EH (cell line): Measurements from ENCODE around the gene RSPH6A.

Experiments used
- DNase-seq: peaks from one replicate; pipeline ENCODE4 v3.0.0-alpha.2; 2015; ENCODE audit warnings: low read depth

The RSPH6A gene

GRCh38 chr19:45825263-45825605, 10.1 kb upstream of the RSPH6A start:
- no peak for DNase-seq

- DNase-seq, result no peak
Measured at GRCh38 chr19:45824531-45825262, 9.6 kb upstream of the RSPH6A start.

- DNase-seq, result no peak
Measured at GRCh38 chr19:45824041-45824471, 8.9 kb upstream of the RSPH6A start.

- no peak for DNase-seq
Measured at GRCh38 chr19:45823182-45823581, 8.1 kb upstream of the RSPH6A start.

- DNase-seq, result no peak
Measured at GRCh38 chr19:45822716-45823115, 7.6 kb upstream of the RSPH6A start.

GRCh38 chr19:45821570-45821969, 6.5 kb upstream of the RSPH6A start:
- no peak for DNase-seq

- DNase-seq, result no peak
Measured at GRCh38 chr19:45821103-45821521, 6.0 kb upstream of the RSPH6A start.

GRCh38 chr19:45820413-45821102, 5.5 kb upstream of the RSPH6A start:
- no peak for DNase-seq

- DNase-seq, result no peak
Measured at GRCh38 chr19:45819769-45820168, 4.7 kb upstream of the RSPH6A start.

- no peak for DNase-seq
Measured at GRCh38 chr19:45817725-45818301, 2.7 kb upstream of the RSPH6A start.

- peak; percentile 93 for DNase-seq
Measured at GRCh38 chr19:45817010-45817724, 2.1 kb upstream of the RSPH6A start.

GRCh38 chr19:45816236-45817009, 1.3 kb upstream of the RSPH6A start:
- DNase-seq, result no peak

GRCh38 chr19:45815481-45816216, 541 bp upstream of the RSPH6A start:
- DNase-seq, result no peak

- no peak for DNase-seq
Measured at GRCh38 chr19:45814166-45814780, 835 bp downstream of the RSPH6A start.

- DNase-seq, result no peak
Measured at GRCh38 chr19:45812297-45812696, 2.8 kb downstream of the RSPH6A start.

GRCh38 chr19:45809643-45810159, 5.4 kb downstream of the RSPH6A start:
- peak; percentile 80 for DNase-seq

- no peak for DNase-seq
Measured at GRCh38 chr19:45805719-45806118, 9.4 kb downstream of the RSPH6A start.

GRCh38 chr19:45804959-45805230, 10.2 kb downstream of the RSPH6A start:
- DNase-seq, result no peak

GRCh38 chr19:45804140-45804958, 10.8 kb downstream of the RSPH6A start:
- DNase-seq, result no peak

GRCh38 chr19:45801603-45802175, 13.4 kb downstream of the RSPH6A start:
- DNase-seq, result no peak
